ENCODE measurements around the gene POU2F3.
A peak's percentile ranks its signal among the peaks of the same experiment; 100 is the strongest.

Gene POU2F3

DNA sequence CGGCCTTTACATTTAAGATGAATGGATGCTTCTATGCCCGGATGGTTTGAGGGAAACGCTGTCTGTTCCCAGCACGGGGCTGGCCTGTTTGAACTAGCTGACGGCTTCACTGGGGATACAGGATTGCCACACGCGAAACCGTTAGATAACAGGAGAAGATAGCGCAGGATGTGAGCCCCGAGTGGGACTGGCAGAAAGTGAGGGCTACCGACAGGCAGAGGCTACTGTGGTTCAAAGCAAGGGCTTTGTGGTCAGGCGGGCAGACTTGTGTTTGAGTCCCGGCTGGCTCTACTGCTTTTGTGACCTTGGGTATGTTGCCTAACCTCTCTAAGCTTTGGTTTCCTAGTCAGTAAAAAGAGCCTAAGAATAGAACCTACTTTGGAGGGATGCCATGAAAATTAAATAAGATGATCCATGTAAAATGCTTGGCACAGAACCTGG, 31.9 kb upstream of the POU2F3 start:
- no peak overlapping the region for H3K4me3 ChIP-seq
- no peak overlapping the region for H3K27ac ChIP-seq
- H3K36me3 ChIP-seq, result no peaks in the 10 kb centered on the region
- no peak for DNase-seq
- TF ChIP-seq, protein P1, sequence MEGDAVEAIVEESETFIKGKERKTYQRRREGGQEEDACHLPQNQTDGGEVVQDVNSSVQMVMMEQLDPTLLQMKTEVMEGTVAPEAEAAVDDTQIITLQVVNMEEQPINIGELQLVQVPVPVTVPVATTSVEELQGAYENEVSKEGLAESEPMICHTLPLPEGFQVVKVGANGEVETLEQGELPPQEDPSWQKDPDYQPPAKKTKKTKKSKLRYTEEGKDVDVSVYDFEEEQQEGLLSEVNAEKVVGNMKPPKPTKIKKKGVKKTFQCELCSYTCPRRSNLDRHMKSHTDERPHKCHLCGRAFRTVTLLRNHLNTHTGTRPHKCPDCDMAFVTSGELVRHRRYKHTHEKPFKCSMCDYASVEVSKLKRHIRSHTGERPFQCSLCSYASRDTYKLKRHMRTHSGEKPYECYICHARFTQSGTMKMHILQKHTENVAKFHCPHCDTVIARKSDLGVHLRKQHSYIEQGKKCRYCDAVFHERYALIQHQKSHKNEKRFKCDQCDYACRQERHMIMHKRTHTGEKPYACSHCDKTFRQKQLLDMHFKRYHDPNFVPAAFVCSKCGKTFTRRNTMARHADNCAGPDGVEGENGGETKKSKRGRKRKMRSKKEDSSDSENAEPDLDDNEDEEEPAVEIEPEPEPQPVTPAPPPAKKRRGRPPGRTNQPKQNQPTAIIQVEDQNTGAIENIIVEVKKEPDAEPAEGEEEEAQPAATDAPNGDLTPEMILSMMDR (IDR thresholded peaks at IDR 0.05), result no peak
- H3K9me3 ChIP-seq, result no peaks in the 10 kb centered on the region
- intact Hi-C loops (cut with DNase I; ENCODE audit: low total_unique reads), result no loop called here
- peaks cover 0 to 21% (median 13%) of the 10 kb centered on the region in 4 donors for H3K4me1 ChIP-seq
- peaks cover 0 to 16% of the 10 kb centered on the region in 2 donors for H3K27me3 ChIP-seq

DNA sequence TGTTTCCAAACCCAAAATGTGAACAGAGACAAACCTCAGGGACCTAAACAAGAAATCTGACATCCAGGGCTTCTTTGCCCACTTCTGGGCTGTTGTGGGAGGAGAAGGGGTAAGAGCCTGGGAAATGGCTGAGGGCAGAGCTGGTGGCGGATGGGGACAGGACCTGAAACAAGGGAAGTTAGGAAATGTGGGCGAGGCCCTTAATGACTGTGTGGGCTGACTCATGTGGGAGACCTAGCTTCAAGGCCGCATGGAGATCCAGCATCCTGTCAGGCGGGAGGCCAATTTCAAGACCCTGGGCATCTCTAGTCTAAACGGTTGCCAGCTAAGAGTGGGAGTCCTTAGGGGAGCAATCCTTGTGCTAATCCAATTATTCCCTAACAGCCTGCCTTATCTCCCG, 31.2 kb upstream of the POU2F3 start:
- H3K27me3 ChIP-seq, result peaks cover 0 to 16% of the 10 kb centered on the region in 2 donors
- no peak overlapping the region for H3K4me3 ChIP-seq
- H3K36me3 ChIP-seq, result no peaks in the 10 kb centered on the region
- DNase-seq, result peak in 1 of 2 donors; percentile 57
- H3K9me3 ChIP-seq, result no peaks in the 10 kb centered on the region
- TF ChIP-seq, protein P1 (IDR thresholded peaks at IDR 0.05), result no peak
- peaks cover 0 to 21% (median 13%) of the 10 kb centered on the region in 4 donors for H3K4me1 ChIP-seq
- no peak overlapping the region for H3K27ac ChIP-seq
- intact Hi-C loops (cut with DNase I; ENCODE audit: low total_unique reads), result no loop called here

DNA sequence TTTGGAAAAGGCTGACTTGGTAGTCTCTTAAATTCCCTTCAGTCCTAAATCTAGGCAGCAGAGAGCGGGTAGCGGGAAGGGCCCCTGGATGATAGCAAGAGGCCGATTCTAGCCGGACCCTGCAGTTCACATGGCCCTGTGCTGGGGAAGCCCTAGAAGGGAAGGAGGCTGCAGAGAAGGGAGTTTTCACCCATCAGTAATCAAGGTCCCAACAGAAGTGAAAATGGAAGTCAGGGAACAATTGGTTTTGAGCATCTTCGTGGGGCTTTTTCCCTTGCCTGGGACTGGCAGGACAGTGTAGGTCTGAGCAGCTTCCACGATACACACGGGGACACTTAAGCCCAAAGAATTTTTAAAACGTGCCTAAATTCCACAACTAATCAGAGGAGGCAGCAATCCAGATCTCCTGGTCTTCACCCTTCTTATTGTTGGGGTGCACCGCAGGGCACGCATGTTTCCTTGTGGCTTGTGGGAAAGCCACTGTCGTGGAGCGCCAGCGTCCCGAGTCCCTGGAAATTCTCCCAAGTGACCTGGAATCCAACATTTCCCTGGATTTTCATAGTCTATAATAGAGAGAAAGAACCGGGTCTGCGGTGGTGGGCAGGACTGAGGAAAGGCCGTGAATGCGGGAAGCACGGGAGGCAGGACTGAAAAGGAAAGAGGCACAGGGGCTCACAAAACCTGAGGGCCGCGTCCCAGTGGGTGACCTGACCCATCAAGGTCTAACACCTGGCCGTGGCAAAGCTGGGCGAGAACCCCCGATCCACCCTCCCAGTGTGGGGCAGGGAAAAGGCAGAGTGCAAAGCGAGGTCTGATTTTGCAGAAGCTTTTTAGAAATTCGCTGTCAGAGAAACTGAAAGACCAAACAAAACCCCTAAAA, 30.0 kb upstream of the POU2F3 start:
- H3K36me3 ChIP-seq, result no peaks in the 10 kb centered on the region
- TF ChIP-seq, protein P1 (IDR thresholded peaks at IDR 0.05), result no peak
- no peaks in the 10 kb centered on the region for H3K9me3 ChIP-seq
- H3K4me3 ChIP-seq, result peak overlapping the region; percentile 56 to 77
- H3K27me3 ChIP-seq, result peaks cover 0 to 16% of the 10 kb centered on the region in 2 donors
- intact Hi-C loops (cut with DNase I; ENCODE audit: low total_unique reads), result no loop called here
- H3K27ac ChIP-seq, result peak overlapping the region; percentile 50 to 54
- peaks cover 0 to 21% (median 13%) of the 10 kb centered on the region in 4 donors for H3K4me1 ChIP-seq
- no peak for DNase-seq

DNA sequence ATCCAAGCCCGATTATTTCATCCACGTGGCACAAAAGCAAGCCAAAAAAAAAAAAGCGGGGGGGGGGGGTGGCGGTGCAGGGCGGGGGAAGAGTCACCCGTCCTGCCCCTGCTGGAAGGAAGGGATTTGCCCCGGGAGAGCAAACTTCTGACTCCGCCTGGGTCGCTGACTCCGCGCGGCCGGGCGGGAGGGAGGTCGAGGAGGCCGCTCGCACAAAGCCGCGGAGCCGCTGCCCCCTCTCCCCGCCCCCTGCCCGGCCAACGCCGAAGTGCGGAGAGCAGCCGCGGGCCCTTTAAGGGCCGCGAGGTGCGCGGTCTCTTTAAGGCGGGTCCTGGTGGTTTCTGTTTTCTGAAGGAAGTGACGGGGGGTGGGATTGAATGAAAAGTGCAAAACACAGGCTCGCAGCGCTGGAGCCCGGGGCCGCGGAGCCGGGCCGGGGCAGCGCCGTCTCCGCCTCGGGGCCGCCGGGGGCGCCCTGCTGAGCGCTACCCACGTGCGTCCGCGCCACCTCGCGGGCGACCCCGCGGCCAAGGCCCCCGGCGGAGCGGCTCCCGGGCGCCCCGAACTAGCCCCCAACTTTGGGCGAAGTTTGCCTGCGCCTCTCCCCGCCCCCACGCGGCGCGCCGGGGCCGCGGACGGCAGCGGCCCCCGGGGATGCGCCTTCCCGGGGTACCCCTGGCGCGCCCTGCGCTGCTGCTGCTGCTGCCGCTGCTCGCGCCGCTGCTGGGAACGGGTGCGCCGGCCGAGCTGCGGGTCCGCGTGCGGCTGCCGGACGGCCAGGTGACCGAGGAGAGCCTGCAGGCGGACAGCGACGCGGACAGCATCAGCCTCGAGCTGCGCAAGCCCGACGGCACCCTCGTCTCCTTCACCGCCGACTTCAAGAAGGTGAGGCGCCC, 29.1 kb upstream of the POU2F3 start, which contains the start of gene OAF:
Gene OAF (plus strand): TSS at position 407 of the 896 bp plus-strand sequence. CDS start 248 bp downstream, at position 655.
- Histone ChIP-seq H3K27me3 (peaks cover 0 to 14% of the 10 kb centered on the region in 2 donors), H3K4me1 (peaks cover 0 to 24% (median 14%) of the 10 kb centered on the region in 4 donors), H3K4me3 (peak within 1 kb of the TSS; percentile 56 to 77), H3K9me3 (no peaks in the 10 kb centered on the region), H3K36me3 (no peaks in the 10 kb centered on the region), H3K27ac (peak within 1 kb of the TSS; percentile 50 to 54)
- intact Hi-C loops (cut with DNase I; ENCODE audit: low total_unique reads), result no loop called here
- peak in 1 of 2 donors; percentile 65 for DNase-seq
- TF ChIP-seq, protein P1 (IDR thresholded peaks at IDR 0.05), result peak; percentile 10 to 15

DNA sequence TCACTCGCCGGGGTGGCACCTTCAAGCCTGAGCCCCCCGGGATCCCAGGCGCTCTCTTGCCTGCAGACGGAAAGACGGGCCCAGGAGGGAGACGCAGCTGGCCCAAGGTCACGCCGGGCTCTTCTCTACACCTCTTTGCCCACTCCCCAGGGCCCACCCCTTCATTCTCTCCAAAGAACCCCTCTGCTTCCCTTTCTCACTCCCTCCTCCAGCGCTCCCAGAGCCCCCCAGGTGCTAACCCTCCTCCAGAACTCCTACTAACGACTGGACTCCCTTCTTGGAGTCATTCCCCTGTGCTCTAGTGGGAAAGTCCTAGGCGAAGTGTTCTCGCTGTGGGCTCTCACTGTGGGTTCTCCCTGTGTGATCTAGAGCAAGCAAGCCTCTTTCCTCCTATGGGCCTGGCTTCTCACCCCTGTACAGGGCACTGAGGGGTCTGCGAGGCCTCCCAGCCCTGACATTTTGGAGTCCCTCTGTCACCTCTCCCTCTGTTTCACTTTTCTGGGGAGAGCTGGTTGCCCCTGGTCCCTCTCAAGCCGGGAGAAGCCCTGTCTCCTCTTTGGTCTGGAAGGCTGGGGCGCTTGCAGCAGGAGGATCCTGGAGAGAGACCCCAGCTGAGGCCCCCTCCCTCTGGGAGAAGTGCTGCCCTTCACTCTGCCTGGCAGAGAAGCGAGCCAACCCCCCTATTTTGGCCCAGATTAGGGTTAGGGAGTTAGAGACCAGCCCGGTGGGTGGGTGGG, 28.2 kb upstream of the POU2F3 start:
- DNase-seq, result no peak
- no peaks in the 10 kb centered on the region for H3K9me3 ChIP-seq
- no peaks in the 10 kb centered on the region for H3K36me3 ChIP-seq
- peaks cover 0 to 6% of the 10 kb centered on the region in 2 donors for H3K27me3 ChIP-seq
- intact Hi-C loops (cut with DNase I; ENCODE audit: low total_unique reads), result no loop called here
- H3K4me3 ChIP-seq, result peak overlapping the region; percentile 56 to 77
- TF ChIP-seq, protein P1 (IDR thresholded peaks at IDR 0.05), result no peak
- H3K4me1 ChIP-seq, result peaks cover 0 to 24% (median 14%) of the 10 kb centered on the region in 4 donors
- no peak overlapping the region for H3K27ac ChIP-seq

All from tibial artery (tissue), 4 donors.